Endometrium (tissue), 2 donors: ENCODE data around the gene RIBC2.

Experiments used
- FAIRE-seq: peaks from 2 replicates; lab custom pipeline; 2012; peaks lifted over from hg19 to GRCh38; lab: Jason Lieb, UNC
- donor health status: control.
- donor health status: control.

Gene RIBC2

DNA sequence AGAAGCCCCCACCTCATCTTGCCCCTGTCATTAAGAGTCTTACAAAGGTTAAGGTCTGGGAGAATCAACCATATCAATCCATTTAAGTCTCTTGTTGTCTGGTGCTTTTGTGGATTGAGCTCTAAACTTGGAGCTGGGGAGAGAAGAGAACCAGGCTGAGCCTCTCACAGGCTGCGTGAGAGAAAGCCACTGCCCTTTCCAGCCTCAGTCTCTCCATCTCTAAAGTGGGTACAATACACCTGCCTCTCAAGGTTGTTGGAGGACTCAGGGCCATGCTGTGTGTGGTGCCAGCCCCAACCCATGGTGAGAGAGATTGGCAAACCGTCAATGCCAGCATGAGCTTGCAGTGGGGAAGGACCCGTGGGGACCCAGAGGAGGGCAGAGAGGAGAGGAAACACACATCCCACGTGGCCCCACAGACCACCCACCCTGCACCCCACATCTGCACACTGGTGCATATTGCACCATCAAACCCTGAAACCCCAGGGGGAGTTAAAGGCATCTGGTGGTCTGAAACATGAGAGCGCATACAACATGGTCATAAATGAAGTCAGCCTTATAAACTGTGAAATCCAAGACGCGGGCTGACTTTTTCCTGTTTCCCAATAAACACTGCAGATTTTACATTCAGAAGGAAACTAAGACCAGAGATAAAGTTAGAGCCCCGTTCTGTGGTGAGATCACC lies 61.7 kb downstream of the RIBC2 start:
- no peak for FAIRE-seq

DNA sequence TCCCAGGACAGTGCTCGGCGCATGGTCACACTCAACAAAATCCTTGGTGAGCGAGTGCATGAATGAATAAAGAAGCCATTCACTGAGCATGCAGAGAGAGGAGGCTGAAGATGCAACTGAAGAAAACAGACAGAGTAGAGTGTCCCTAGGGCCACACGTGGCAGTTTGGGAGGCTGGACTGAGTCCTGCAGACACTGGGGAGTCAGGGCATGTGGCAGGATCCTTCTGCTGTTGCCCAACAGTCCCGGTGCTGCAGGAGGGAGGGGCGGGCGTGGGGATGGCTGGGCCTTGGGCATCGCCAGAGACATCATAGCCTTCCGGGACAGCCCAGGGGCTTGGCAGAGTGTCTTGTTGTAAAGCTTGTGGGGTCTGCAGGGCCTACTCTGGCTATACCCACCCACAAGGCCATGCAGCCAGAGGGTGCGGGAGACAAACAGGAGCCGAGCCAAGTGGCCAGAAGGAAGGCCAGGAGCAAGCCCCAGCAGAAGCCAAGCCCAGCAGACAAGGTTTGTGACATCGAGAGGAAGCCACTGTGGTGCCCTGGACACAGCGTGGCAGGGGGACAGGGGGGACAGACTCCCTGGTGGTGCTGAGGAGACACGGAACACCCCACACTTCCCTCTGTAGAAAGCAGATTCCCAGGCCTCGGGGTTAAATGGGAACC lies 62.5 kb downstream of the RIBC2 start:
- no peak for FAIRE-seq

DNA sequence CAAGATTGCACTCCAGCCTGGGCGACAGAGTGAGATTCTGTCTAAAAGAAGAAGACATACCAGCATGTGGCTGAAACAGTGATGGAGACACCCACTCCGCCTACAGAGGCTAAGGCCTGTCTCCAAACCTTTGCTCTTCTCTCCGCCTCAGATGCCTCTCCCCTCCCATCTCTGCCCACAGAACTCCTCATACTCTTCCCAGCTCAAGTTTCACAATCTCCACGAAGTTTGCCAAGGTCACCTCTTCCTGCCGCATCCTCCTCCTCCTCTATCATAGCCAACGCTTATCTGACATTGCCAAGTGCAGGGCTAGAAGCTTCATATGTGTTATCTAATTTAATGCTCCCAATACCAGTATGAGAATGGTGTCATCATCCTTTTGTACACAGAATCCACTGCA lies 63.3 kb downstream of the RIBC2 start:
- no peak for FAIRE-seq

DNA sequence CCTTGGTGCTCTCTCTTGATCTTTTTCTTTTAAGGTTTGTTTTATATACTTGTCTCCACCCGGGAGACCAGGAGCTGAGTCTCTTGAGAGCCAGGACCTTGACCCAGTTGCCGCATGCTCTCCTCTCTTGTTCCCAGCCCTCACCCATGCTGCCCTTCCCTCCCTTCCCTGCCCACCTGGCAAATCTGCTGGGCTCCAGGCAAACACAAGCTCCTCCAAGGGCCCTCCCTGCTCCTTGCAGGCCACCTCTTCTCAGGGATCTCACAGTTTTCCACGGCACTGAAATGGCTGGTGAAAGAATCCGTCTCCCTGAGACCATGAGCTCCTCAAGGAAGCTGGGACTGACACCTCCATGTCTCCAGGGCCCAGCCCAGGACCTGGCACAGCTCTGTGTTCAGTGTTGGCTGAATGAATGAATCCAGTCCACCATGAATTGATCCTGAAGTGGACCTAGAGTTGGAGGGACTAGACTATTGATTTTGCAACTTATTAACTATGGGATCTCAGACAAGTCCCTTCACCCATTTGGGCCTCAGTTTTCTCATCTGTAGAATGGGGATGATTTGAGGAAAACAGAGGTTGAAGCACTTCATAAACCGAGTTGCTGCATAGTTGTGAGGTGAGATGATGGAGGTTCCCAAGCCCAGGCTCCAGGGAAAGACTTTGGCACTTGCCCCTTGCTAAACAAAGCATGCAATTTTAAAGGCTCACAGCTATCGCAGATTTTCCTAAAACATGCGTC lies 64.0 kb downstream of the RIBC2 start:
- no peak for FAIRE-seq

DNA sequence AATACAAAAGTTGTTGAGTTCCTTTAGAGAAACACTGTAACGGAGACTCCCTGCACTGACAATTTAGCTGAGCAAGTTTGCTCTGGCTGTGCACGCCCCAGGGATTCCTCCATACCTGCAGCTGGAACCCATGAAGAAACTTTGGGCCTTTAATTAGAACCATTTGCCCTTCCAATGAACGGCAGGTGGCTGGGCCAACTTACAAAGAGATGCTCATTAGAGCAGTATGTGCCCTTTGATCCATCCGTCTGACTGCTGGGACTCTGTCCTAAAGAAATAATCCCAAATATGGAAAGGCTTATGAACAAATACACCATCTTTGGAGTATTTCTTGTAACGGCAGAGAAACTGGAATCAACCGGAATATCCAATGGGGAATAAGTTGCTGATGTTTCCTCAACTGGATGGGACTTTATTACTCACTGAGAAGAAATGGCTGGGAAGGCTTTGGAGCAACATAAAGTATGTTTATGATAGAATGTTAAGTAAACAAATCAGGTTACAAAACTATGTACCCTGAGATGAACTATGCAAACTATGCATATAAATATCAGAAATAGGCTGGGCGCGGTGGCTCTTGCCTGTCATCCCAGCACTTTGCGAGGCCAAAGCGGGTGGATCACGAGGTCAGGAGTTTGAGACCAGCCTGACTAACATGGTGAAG lies 64.7 kb downstream of the RIBC2 start:
- FAIRE-seq: peak; percentile 93

DNA sequence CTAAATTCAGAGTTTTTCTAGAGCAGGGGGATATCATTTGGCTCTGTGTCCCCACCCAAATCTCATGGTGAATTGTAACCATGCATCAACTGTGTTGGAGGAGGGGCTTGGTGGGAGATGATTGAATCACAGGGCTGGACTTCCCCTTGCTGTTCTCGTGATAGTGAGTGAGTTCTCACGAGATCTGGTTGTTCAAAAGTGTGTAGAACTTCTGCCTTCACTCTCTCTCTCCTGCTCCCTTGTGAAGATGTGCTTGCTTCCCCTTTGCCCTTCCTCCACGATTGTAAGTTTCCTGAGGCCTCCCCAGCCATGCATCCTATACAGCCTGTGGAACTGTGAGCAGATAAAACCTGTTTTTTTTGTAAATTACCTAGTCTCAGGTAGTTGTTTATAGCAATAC lies 67.2 kb downstream of the RIBC2 start:
- no peak for FAIRE-seq

DNA sequence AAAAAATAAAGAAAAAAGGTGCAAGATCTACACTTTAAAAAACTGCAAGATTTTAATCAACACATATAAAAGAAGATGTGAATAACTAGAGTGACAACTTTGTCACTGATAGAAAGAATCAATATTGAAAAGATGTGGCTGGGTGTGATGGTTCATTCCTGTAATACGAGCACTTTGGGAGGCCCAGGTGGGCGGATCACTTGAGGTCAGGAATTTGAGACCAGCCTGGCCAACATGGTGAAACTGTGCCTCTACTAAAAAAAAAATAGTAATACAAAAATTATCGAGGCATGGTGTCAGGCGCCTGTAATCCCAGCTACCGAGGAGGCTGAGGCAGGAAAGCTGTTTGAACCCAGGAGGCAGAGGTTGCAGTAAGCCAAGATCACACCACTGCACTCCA lies 68.2 kb downstream of the RIBC2 start:
- FAIRE-seq: peak; percentile 31
